GM18526 (cell line): ENCODE results near the gene REV3L.

Experiments
- POLR2A ChIP-seq: IDR thresholded peaks from 3 replicates; pipeline ENCODE4 v1.6.1; 2011; ENCODE audit not compliant: insufficient read length; ENCODE audit errors: extremely low read depth

Gene REV3L

DNA sequence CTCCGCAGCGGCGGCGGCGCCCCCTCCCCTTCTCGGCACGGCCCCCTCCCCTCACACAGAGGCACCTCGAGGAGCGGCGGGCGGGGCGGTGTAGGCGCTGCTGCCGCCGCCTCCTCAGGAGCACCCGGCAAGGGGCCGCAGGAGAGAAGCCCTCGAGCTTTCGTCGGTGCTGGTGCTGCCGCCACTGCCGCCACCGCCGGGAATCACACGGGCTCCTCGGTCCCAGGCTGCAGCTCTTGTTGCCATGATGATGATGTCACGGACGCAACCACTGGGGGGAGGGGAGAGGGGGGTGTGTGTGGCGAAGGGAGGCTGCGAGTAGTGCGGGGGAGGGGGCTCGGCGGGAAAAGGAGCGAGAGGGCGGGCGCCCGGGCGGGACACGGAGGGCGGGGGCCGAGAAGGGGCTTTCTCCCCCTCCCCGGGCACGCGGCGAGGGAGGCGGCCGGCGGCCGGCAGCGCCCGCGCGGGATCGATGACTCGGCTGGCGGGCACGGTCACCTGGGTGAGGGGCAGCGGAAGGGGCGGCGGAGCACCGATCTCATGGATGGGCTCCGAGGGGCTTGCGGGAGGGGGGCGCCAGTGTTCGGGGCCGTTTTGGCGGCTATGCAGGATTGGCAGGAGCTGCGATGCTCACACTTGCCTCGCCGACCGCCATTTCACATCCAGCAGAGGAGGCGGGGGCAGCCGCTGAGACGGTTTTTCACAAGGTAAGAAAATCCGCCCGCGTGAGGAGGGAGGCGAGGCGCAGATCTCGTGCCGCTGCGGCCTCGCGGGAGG lies at the start of gene REV3L:
Gene REV3L (minus strand): TSS at position 260 of the 777 bp plus-strand sequence. CDS start 330 bp downstream, outside the sequence.
- TF ChIP-seq POLR2A = peak; percentile 84

DNA sequence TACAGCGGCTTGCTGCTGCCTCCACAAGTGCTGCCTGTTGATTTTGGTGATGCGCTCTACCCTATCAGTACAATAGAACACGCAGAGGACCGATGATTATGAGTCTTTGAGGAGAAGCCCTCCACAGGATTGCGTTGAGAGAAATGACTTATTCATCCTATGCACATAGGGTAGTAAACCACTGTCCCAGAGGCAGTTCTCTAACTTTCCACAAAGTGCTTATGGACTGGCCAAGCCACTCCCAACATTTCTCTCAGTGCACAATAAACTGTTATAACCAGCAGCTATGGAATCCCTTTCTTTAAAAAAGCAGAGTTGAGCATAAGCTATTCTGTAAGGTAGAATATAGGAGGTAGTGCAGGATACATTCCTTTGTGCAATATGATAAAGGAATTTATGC lies 48.2 kb upstream of the REV3L start:
- TF ChIP-seq POLR2A = no peak

- TF ChIP-seq POLR2A = no peak
Measured at GRCh38 chr6:111530667-111531066, 47.6 kb upstream of the REV3L start.

DNA sequence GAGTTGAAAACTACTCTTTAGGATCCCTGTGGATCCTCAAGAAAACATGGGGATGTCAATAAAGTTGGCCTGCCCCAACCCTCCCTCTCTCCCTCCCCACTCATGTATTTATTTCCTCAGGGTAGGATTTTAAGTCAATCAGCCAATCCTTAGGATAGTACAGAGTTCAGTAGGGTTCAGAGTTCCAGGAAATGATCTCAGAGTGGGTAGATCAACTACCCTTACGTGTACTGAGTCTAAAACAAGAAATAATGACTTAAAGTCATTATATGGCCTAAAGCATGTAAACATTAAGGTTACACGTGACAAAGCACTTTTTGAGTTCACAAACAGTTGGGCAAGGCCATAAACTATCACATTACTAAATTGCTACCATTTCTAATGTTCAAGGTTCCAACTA lies 47.2 kb upstream of the REV3L start:
- no peak for TF ChIP-seq POLR2A

- TF ChIP-seq POLR2A = no peak
Measured at GRCh38 chr6:111527367-111527766, 44.3 kb upstream of the REV3L start.

GRCh38 chr6:111524735-111525134 lies 41.7 kb upstream of the REV3L start:
- TF ChIP-seq POLR2A = no peak

DNA sequence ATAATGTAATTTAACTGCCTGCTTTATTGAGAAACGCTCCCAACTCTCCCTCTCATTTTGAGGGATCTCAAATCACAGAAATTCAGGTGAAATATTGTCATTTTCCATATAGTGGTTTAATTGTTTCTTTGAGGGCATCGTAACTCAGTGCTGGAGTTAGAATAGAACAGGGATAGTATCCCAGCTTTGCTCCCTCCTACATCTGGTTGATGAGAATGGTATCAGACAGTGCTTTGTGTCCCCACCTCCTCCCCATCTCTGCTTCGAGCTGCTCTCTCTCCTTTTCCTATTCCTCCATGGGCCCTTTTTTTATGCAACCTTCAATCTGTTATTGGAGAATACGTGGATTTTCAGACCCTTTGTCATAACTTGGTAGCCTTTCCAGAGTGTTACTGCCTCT lies 41.2 kb upstream of the REV3L start:
- no peak for TF ChIP-seq POLR2A

GRCh38 chr6:111523484-111524167 lies 40.6 kb upstream of the REV3L start:
- no peak for TF ChIP-seq POLR2A

- no peak for TF ChIP-seq POLR2A
Measured at GRCh38 chr6:111522393-111523020, 39.5 kb upstream of the REV3L start.

- no peak for TF ChIP-seq POLR2A
Measured at GRCh38 chr6:111521497-111522270, 38.7 kb upstream of the REV3L start.

- TF ChIP-seq POLR2A = no peak
Measured at GRCh38 chr6:111520524-111520923, 37.5 kb upstream of the REV3L start.

GRCh38 chr6:111517965-111518364 lies 34.9 kb upstream of the REV3L start:
- TF ChIP-seq POLR2A = no peak

DNA sequence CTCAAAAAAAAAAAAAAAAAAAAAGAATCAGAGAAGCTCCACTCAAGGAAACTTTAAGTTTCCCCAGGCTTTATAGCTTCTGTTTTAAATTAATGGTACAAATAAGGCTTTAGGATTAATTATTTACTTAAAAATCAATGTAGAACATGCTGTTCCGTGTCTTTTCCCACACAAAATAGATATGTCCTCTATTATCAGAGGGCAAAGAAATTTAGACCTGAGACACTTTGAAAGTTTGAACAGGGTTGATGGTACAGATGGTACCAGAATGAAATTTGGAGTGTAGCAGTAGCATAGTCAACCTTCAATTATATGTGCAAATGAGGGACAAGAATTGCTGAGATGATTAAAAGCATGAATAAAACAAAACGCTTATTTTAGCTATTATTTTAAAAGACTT lies 32.2 kb upstream of the REV3L start:
- no peak for TF ChIP-seq POLR2A

- no peak for TF ChIP-seq POLR2A
Measured at GRCh38 chr6:111503660-111504059, 20.6 kb upstream of the REV3L start.

DNA sequence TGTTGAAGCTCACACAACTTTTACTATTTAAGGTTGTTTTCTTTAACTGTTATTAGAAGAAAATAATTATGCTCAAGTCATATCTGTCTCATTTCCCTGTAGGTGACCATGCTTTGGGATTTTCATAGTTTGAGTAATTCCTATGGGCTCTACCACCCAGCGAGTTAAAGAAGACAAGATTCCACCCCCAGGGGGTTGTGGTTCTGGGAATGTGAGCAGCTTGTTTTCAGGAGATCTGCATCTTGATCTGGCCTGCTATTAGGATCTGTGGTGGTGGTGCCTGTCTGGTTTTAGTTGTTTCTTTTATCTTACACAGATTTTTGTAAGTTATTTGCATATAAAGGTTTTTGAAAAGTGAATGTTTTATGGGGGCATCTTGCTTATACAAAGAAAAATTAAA lies 20.2 kb upstream of the REV3L start:
- no peak for TF ChIP-seq POLR2A

GRCh38 chr6:111502154-111502553 lies 19.1 kb upstream of the REV3L start:
- no peak for TF ChIP-seq POLR2A

GRCh38 chr6:111499269-111499793 lies 16.3 kb upstream of the REV3L start:
- no peak for TF ChIP-seq POLR2A
